HG03175 (cell line): ENCODE results near the gene NIPA2.
"Not testable (repeated sequence)": the region's sequence is repeated elsewhere in the genome, so short reads cannot be mapped to it uniquely, and the experiment has no call there.

Source experiments
- ATAC-seq: cut with Tn5 transposase; IDR thresholded peaks from one replicate; pipeline ENCODE4 v1.9.1; 2021; ENCODE audit warnings: mild to moderate bottlenecking, moderate library complexity; ENCODE audit not compliant: unreplicated experiment

The NIPA2 gene

DNA sequence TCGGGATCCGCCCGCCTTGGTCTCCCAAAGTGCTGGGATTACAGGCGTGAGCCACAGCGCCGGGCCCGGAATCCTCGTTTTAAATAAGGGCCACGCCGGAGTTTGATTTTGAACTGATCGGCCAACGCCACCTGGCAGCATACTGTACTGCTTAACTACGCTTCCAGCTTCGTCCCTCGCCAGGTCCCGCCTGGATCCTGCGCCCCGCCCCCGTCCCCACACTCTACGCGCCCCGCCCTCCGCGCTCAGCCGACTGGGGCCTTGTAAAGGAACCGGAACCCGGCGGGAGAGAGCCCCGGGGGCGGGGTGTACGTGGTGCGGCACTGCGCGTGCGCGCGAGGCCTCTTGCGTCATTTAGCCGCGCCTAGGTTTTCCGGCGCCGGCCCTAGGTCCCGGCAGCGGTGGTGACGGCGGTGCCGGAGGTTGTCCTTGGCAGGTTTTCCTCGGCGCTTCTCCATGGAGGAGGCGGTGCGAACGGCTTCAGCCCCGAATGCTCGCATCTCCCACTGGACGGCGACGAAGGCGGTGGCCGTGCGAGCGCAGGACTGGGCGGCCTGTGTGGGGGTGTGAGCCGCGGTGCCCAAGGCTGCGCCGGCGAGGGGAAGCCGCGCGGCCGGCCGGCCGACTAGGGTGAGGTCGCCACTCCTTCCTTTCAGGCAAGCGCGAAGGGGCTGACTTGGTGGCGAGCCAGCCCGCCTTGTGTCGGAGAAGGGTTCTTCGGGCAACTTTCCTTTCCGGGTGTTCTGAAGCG is at the start of gene NIPA2:
Gene NIPA2 (plus strand): TSS at position 375 of the 751 bp plus-strand sequence. CDS start 13,066 bp downstream, outside the sequence.
- ATAC-seq: peak; percentile 83

DNA sequence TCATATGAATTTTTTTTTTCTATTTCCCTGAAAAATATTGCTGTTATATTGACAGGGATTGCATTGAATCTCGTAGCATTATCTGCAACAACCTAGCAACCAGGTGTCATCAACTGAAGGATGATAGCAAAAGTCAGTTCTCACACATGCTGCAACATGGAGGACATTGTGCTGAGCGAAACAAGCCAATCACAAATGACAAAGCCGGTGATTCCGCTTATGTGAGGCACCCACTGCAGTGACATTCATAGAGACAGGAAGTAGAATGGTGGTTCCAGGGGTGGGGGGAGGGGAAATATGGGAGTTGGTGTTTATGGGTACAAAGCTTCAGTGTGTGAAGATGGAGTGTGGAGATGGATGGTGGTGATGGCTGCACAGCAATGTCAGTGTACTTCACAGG is 44.4 kb upstream of the NIPA2 start:
- no peak for ATAC-seq

DNA sequence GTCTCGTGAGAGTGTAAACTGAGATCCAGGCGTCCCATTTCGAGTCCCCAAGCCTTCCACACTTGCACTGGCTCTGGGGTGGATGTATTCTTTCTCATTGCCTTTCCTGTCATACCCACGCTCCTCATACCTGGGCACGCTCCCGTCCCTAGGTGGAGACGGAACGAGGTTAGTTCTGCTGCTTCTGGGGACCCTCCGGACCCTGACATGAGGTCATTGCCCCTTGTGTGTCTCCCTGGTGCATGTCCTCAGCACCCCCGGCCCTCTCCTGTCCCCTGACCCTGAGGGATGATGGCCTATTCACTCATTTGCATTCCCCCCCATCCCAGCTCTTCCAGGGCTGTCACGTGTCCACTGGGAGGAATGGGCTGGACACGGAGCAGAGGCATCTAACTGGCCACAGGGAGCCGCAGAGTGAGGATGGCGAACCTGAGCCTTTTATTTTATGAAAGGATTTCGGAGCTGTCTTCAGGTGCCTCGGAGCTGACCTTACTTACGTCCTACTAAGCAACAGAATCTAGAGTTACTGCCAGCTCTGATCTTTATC is 43.8 kb upstream of the NIPA2 start:
- ATAC-seq: no peak

DNA sequence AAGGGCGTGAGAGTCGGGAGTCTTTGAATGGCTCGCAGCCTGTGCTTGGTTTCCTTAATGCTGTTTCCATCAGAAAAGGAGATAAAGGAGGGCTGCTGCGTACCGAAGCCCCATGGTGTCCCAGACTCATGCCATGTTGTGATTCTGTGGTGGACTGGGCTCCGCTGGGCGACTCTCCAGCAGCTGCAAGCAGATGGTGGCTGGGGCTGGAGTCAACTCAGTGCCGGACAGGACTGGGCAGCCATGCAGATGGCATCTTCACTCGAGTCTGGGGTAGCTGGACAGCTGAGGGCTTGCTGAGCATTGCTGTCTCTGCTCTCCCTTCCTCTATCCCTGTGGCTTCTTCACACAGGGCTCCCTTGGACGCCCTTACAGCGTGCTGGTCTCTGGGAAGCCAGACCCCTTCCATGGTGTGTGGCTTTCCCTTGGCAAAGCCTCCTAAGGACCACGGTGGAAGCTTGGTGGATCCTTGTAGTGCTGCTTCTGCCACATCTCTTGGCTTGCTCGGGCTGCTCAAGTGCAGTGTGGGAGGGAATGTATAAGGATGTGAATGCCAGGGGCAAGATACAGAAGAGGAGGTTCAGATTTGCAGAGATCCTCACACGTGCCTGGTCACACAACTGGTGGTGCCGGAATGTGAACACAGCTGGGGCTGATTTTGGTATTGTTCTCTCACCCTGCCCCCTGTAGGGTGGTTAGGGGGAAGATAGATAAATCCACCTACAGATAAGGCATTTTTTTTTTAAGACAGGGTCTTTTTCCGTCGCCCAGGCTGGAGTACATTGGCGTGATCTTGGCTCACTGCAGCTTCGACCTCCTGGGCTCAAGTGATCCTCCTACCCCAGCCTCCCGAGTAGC is 43.0 kb upstream of the NIPA2 start:
- ATAC-seq: no peak

DNA sequence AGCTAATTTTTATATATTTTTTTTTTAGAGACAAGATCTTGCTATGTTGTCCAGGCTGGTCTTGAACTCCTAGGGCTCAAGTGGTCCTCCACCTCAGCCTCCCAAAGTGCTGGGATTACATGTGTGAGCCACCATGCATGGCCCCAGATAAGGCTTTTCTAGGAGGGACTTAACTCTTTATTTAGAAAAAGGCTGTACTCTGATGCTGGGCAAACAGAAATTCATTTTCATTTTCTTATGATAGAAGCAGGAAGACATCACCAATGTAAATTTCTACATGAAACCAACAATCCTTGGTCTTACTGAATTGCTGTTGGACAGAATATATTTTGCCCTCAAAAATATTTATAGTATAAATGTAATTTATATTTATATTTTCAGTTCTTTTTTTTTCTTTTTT is 42.4 kb upstream of the NIPA2 start:
- ATAC-seq: no peak

DNA sequence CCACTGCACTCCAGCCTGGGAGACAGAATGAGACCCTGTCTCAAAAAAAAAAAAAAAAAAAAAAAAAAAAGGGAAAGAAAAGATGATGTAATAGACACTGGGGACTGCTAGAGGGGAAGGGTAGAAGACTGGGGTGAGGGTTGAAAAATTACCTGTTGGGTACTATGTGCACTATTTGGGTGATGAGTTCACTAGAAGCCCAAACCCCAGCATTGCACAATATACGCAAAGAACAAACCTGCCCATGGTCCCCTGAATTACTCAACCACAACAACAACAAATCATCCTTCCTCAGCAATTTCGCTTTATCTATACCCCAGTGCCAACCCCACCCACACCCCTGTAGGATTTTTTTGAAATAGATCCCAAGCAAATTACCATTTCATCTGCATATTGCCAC is 38.6 kb upstream of the NIPA2 start:
- no peak for ATAC-seq

DNA sequence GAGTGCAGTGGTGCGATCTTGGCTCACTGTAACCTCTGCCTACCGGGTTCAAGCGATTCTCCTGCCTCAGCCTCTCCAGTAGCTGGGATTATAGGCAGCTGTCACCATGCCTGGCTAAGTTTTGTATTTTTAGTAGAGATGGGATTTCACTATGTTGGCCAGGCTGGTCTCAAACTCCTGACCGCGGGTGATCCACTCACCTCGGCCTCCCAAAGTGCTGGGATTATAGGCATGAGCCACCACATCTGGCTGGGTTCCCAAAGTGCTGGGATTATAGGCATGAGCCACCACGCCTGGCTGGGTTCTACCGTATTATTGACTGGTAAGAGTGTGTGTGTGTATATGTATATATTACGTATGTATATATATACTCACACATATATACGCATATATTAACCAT is 35.5 kb upstream of the NIPA2 start:
- ATAC-seq: not testable (repeated sequence)

DNA sequence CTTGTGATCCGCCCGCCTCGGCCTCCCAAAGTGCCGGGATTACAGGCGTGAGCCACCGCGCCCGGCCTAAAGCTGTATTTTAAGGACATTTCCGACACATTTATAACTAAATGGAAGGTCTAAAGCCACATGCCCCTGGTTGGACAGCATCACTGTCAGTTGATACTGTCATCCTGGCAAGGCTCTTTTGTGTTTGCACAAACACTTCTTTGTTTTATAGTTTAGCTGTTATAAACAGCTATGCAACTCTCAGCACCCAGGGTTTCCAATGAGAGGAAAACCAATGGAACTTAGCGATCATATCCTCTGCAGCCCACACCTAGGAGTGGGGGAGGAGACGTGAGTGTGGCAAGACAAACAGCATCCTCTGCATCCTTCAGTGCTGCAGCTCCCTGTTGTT is 32.3 kb upstream of the NIPA2 start:
- no peak for ATAC-seq

DNA sequence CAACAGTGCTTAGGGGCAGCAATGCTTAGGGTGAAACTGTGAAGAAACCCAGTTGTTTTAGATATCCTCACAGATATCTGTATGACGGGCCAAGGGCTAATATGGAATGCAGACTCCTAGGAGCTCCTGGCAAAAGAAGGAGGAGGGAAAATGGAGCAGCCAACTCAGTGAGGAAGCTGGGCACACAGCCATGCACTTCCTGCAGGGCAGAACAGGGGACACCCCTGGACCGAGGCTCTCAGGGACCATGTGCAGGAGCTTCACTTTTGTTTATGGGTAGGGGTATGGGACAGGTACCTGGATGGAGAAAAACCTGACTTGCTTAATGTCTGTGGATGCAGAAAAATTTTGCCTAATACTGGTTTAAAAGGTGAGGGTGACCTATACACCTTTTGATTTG is 31.8 kb upstream of the NIPA2 start:
- ATAC-seq: no peak

DNA sequence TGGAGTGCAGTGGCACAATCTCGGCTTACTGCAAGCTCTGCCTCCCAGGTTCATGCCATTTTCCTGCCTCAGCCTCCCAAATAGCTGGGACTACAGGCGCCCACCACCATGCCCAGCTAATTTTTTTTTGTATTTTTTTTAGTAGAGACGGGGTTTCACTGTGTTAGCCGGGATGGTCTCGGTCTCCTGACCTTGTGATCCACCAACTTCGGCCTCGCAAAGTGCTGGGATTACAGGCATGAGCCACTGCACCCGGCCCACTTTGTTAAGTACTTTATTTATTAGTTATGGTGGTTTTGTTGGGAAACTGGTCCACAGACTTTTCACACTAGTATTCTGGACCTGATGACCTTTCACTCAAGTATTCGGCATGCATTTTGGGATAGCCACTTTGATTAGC is 30.6 kb upstream of the NIPA2 start:
- not testable (repeated sequence) for ATAC-seq

DNA sequence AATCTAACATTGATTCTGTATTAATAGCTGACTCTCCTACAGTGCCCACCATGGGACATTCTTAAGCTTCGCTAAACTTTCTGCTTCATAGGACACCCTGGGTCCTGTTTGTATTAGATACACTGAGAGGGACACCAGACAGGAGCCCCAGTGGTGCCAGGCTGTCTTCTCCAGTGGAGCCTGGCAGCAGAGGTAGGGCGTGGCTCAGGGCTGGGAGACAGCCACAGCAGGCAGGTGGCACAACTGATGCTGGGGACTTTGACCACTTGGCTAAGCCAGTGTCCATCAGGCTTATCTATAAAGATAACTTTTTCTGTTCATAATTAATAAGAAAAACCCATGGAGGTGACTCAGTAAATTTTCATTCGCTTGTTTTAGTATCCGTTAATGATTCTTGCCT is 30.2 kb upstream of the NIPA2 start:
- no peak for ATAC-seq

DNA sequence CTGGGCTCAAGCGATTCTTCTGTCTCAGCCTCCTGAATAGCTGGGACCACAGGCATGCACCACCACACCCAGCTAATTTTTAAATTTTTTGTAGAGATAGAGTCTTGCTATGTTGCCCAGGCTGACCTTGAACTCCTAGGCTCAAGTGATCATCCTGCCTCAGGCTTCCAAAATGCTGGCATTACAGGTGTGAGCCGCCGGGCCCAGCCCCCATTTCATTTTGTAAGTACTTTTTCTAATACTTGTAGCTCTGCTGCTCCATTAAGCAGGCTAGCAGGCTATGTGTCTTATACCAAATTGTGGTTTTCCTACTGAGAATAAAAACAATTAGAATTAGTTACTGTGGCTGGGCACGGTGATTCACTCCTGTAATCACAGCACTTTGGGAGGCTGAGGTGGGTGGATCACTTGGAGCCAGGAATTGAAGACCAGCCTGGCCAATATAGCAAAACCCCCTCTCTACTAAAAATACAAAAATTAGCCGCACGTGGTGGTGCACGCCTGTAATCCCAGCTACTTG is 29.6 kb upstream of the NIPA2 start:
- ATAC-seq: no peak

DNA sequence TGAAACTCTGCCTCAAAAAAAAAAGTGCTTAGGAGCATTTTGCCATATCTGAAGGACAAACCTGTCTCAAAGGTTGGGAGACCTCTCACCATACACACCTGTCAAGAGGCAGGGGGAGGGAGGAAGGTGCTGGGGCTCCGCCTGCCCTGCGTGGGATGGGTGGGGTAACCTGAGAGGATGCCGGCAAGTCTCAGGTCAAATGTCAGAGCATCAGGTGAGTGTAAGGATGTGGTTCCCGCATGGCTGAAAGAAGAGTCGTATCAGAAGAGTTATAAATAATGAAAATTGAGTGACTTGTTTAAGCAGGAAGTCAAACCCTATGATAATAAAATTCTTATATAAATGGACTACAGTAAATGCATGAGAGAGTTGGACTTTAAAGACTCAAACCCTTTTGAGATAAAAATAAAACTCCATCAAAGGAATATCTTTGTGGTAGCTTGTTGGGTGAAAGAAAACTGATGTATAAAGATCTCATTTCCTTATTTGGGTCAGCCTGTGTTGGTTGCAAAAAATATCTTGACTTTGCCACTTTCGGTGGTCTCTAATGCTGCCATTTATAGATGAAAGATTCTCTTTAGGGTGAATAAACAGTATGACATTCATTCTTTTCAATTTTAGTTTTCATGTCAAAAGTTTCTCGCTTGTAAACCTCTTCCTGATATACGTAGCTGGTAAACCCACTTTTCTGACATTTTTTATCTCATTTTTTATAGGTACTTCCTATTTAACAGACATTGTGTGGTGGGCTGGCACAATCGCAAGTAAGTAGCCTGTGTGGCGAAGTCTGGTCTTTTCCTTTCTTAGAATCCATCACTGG is 28.2 kb upstream of the NIPA2 start:
- ATAC-seq: no peak

DNA sequence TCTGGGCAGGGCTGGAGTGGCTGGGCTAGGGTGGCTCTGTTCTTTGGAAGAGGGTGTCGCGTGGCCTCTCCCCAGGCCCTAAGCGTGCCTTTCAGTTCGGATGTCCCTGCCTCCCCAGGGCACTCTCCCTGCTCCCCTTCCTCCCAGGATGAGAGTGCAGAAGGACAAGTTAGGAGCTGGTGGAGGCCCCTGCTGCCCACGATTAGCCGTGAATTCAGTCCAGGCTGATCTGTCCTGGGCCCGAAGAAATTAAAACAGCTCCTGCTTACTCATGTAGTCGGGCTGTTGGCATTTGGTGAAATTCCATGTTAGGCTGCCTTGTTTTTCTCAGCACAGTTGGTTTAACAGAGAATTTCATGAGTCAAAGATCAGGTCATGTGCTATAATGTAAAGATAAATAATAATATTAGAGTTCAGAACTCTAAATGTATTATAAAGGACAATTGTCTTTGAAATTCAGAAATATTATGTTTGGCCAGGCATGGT is 27.6 kb upstream of the NIPA2 start:
- ATAC-seq: no peak

DNA sequence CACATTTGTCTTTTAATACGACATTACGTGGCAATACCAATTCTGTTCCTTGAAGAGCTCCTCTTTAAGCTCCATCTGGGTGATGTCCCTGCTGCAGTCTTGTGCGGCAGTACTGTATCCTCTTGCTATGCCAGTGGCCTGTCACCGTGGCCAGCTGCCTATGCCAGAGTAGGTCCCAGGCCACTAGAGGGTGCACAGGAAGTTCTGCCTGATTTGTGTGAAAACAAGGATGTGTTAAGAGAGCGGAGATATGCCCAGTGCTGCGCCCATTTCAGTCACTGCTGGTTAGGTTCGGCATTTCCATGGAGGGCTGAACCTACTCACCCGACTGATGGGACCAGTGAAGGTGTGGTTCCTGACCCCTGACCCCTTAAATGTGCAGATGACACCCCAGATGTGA is 26.8 kb upstream of the NIPA2 start:
- no peak for ATAC-seq

DNA sequence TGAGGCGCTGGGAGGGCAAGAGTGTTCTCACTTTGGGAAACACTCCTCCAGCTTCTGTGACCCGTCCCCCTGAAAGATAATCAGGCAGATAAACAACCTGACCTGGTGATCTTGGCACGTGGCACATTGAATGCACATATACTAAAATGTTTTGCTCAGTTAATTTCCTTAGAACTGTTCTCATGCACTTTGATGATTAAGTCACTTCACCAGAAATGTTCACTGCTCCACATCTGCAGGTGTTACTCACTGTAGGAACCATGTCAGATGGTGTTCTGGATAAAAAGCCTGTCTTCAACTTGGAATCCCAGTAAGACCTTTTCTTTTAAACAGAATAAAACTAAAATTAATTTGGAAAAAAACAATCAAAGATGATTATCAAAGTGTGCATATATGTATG is 24.6 kb upstream of the NIPA2 start:
- ATAC-seq: no peak

DNA sequence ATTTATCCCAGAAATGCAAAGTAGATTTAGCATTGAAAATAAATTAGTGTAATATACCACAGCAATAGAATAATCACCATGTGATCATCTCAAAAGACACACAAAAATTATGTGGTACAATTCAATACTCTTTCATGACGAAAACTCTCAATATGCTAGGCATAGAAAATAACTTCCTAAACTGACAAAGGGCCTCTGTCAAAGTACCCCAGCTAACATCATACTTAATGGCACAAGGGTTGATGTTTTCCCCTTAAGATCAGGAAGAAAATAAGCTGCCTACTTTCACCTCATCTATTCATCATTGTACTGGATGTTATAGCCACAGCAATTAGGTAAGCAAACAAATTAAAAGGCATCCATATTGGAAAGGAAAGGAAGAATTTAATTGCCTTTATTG is 22.7 kb upstream of the NIPA2 start:
- no peak for ATAC-seq

DNA sequence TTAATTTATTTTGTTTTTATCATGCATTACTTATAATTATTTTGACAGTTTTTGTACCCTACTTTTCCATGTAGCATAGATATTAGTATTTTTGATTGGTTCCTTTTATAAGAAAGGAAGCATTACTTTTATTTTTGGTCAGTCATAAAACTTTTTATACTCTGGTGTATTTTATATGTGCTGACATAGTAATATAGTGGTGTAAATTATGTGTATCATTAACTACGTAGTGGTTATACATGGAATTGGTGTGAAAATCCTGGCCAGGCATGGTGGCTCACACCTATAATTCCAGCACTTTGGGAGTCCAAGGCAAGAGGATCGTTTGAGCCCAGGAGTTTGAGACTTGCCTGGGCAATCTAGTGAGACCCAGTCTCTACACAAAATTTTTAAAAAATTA is 18.8 kb upstream of the NIPA2 start:
- no peak for ATAC-seq

DNA sequence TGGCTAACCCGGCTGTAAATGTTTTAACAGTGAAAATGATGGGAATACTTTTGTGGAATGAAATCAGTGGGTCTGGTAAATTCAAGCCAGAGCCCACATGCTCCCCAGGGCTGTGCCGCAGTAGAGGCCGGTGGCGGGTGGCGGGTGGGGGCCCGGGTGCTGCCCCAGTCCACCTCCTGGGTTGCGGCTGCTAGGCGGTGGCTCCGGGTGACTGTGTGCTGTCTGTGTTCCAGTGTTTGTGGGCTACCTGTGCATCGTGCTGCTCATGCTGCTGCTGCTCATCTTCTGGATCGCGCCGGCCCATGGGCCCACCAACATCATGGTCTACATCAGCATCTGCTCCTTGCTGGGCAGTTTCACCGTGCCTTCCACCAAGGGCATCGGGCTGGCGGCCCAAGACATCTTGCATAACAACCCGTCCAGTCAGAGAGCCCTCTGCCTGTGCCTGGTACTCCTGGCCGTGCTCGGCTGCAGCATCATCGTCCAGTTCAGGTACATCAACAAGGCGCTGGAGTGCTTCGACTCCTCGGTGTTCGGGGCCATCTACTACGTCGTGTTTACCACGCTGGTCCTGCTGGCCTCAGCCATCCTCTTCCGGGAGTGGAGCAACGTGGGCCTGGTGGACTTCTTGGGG is 14.9 kb upstream of the NIPA2 start:
- ATAC-seq: no peak

DNA sequence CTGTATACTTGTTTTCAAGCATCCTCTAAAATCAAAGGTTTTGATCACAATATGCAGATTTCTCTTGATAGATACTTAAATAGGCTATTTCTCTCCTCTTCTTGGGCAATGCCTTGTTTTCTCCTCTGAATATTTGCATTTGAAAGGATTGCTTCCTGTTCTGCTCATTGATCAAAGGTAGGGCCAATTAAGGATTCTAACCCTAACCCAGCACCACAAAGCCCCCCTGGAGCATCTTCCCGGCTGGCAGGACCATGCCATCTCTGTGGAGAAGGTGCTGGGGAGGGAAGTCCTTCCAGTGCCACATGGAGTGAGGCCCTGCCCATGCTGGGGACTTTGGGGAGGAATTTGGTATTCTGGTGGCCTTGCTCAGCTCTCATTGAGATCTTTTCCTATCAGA is 11.3 kb upstream of the NIPA2 start:
- no peak for ATAC-seq
